ENCODE results near the gene CYTH1. TPM values are rescaled to one million over a fixed set of nuclear protein-coding genes. Genes with fewer than 3 reads are reported as not detected.
"Not testable (repeated sequence)": the region's sequence is repeated elsewhere in the genome, so short reads cannot be mapped to it uniquely, and the experiment has no call there.

The CYTH1 gene
- total and polyA plus RNA-seq, 3 experiments from 2014 or later = 115 to 279 (median 129) TPM

DNA sequence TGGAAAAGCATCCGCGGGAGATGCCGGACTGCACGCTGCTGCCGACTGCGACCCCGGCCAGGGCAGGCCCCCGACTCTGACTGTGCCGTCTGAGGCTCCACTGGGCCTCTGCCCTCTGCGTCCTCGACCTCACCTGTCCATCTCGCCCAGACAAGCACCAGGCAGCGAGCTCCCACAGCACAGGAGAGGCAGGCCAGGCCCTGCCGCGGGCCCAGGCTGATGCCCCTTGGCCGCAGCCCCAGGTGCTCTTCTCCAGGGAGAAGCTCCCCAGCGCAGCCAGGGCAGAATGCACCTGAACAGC, 106.8 kb downstream of the CYTH1 start:
- Mint-ChIP-seq H3K4me3 (peak overlapping the region in 1 of 7 donors; percentile 37), H3K9me3 (no peaks in the 10 kb centered on the region), H3K27me3 (no peaks in the 10 kb centered on the region), H3K4me1 (peaks cover 0 to 3% (median 3%) of the 10 kb centered on the region in 3 donors), H3K27ac (no peak overlapping the region), H3K36me3 (peaks cover 9 to 96% (median 20%) of the 10 kb centered on the region in 3 donors)
- Histone ChIP-seq H3K4me3 (ENCODE audit: low read length) (no peak overlapping the region), H3K27me3 (ENCODE audit: insufficient read depth, low read length, poor library complexity, severe bottlenecking) (no peaks in the 10 kb centered on the region), H3K4me1 (ENCODE audit: insufficient read depth, low read length) (no peaks in the 10 kb centered on the region), H3K27ac (ENCODE audit: low read depth, low read length) (no peak overlapping the region), H3K36me3 (ENCODE audit: insufficient read depth, low read length) (peaks cover 68% of the 10 kb centered on the region), H3K9me3 (ENCODE audit: low read length) (no peaks in the 10 kb centered on the region)
- no peak for DNase-seq
- ChIA-PET CTCF (interaction anchor here (1.9 kb wide), 1 partner anchor 9 kb away, joined by 4 read pairs; no protein-coding TSS in a partner anchor), POLR2A (no interaction called here)

DNA sequence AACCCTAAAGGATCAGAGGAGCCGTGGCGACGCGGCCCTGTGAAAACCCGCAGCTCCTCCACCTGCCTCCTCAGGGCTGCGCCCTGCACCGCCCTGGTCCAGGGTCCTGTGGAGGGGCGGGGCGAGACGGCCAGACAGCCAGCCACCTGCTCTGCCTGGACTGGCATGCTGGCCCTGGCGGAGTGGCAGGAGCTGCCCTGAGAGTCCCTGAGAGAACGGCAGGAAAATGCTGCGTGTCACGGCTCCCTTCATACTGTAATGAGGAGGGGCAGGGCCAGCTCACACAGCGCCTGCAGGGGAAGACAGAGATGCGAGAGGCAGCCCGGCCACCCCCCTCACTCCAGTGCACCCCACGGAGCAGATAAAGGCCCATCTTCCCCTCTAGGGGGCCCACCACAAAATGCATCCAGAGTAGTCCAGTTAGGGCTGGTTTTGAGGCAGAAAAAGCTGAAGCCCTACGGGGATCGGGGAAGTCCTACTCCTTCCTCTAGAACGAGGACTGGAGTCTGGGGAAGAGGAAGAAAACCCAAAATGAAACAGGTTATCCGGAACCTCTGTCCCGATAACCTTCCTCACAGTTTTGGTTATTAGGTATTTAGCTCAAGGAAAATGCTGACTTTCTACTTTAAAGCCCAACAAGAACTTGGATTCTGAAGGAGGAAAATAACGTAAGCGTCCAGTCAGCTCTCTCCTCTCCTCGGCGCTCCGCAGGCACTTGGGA, 107.3 kb downstream of the CYTH1 start:
- Histone ChIP-seq H3K9me3 (ENCODE audit: low read length) (no peaks in the 10 kb centered on the region), H3K4me3 (ENCODE audit: low read length) (no peak overlapping the region), H3K27me3 (ENCODE audit: insufficient read depth, low read length, poor library complexity, severe bottlenecking) (no peaks in the 10 kb centered on the region), H3K36me3 (ENCODE audit: insufficient read depth, low read length) (peaks cover 63% of the 10 kb centered on the region), H3K4me1 (ENCODE audit: insufficient read depth, low read length) (no peaks in the 10 kb centered on the region), H3K27ac (ENCODE audit: low read depth, low read length) (no peak overlapping the region)
- H3K4me1 Mint-ChIP-seq = peaks cover 0 to 5% (median 4%) of the 10 kb centered on the region in 3 donors
- H3K4me3 Mint-ChIP-seq = no peak overlapping the region
- H3K36me3 Mint-ChIP-seq = peaks cover 9 to 93% (median 18%) of the 10 kb centered on the region in 3 donors
- no peak for DNase-seq
- H3K9me3 Mint-ChIP-seq = no peaks in the 10 kb centered on the region
- no peaks in the 10 kb centered on the region for H3K27me3 Mint-ChIP-seq
- ChIA-PET POLR2A (no interaction called here), CTCF (interaction anchor here (1.9 kb wide), 1 partner anchor 8 kb away, joined by 4 read pairs; no protein-coding TSS in a partner anchor)
- H3K27ac Mint-ChIP-seq = no peak overlapping the region

DNA sequence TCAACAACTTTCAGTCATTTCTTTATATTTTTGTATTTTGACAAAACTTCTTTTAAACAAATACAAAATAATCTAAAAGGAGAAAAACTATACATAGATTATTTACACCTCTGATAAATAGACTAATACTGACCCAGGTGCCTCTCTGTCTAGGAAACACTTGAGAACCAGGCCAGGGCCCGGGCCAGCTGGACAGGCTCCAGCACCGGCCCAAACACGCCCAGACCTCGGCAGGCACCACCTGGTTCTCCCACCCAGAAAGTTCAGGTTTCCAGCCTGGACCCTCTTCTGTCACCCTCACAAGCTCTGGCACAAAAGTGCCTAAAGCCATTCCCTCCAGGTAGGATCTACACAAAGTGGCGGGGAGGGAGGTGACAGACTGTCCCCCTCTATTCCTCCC, 107.9 kb downstream of the CYTH1 start:
- Histone ChIP-seq H3K9me3 (ENCODE audit: low read length) (no peaks in the 10 kb centered on the region), H3K27ac (ENCODE audit: low read depth, low read length) (no peak overlapping the region), H3K27me3 (ENCODE audit: insufficient read depth, low read length, poor library complexity, severe bottlenecking) (no peaks in the 10 kb centered on the region), H3K36me3 (ENCODE audit: insufficient read depth, low read length) (peaks cover 57% of the 10 kb centered on the region), H3K4me1 (ENCODE audit: insufficient read depth, low read length) (no peaks in the 10 kb centered on the region), H3K4me3 (ENCODE audit: low read length) (no peak overlapping the region)
- H3K4me1 Mint-ChIP-seq = peaks cover 2 to 7% (median 6%) of the 10 kb centered on the region in 3 donors
- POLR2A ChIA-PET = no interaction called here
- H3K9me3 Mint-ChIP-seq = no peaks in the 10 kb centered on the region
- peaks cover 9 to 93% (median 16%) of the 10 kb centered on the region in 3 donors for H3K36me3 Mint-ChIP-seq
- no peak overlapping the region for H3K27ac Mint-ChIP-seq
- no peak overlapping the region for H3K4me3 Mint-ChIP-seq
- DNase-seq = no peak
- CTCF ChIA-PET = interaction anchor here (1.9 kb wide), 1 partner anchor 8 kb away, joined by 4 read pairs; no protein-coding TSS in a partner anchor
- no peaks in the 10 kb centered on the region for H3K27me3 Mint-ChIP-seq

DNA sequence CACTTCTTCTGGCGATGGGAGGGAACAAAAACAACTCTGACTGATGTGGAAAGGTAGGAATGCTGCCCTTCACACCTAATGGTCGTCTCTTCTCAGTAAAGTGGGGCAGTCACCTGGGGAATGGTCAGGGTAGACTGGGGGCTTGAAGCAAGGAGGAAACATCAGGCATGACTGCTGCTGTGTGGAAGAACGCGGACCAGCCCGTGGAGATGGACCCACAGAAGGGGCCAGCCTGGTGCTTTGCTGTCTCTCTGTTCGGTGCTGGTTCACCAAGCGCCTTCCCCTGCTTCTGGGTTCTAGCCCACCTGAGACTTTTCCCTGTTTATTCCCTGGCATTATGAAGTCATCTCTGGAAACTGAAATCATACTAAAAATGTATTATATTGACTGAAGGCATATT, 108.7 kb downstream of the CYTH1 start:
- Mint-ChIP-seq H3K4me3 (no peak overlapping the region), H3K4me1 (peaks cover 6 to 9% (median 8%) of the 10 kb centered on the region in 3 donors), H3K27me3 (no peaks in the 10 kb centered on the region), H3K27ac (peak overlapping the region in 2 of 8 donors; percentile 5 to 22), H3K9me3 (no peaks in the 10 kb centered on the region), H3K36me3 (peaks cover 9 to 91% (median 14%) of the 10 kb centered on the region in 3 donors)
- CTCF ChIA-PET = no interaction called here
- no peak overlapping the region for H3K4me3 ChIP-seq (ENCODE audit: low read length)
- no peak for DNase-seq
- H3K27me3 ChIP-seq (ENCODE audit: insufficient read depth, low read length, poor library complexity, severe bottlenecking) = no peaks in the 10 kb centered on the region
- no peaks in the 10 kb centered on the region for H3K4me1 ChIP-seq (ENCODE audit: insufficient read depth, low read length)
- H3K9me3 ChIP-seq (ENCODE audit: low read length) = no peaks in the 10 kb centered on the region
- no peak overlapping the region for H3K27ac ChIP-seq (ENCODE audit: low read depth, low read length)
- H3K36me3 ChIP-seq (ENCODE audit: insufficient read depth, low read length) = peaks cover 50% of the 10 kb centered on the region
- POLR2A ChIA-PET = no interaction called here

DNA sequence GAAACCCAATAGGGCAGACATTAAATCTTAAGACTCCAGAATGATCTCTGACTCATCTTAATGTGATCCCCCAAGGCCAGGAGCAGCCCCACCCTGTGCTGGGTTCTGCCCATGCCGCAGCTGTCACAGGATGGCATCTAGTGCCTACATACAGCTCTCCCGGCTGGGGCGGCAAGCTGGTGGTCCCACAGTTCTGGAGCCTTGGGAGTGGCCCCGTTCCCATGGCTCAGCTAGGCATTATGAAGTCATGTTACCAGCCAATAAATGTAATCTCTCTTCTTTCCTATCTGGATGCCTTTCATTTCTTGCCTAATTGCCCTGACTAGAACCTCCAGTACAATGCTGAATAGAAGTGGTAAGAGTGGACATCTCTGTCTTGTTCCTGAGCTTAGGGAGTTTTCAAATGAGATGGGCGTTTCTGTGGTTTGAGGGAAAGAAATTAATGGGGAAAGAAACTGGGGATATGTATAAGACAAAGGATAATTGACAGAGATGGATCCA, 109.2 kb downstream of the CYTH1 start:
- no peak overlapping the region for H3K4me3 Mint-ChIP-seq
- CTCF ChIA-PET = no interaction called here
- Histone ChIP-seq H3K27me3 (ENCODE audit: insufficient read depth, low read length, poor library complexity, severe bottlenecking) (no peaks in the 10 kb centered on the region), H3K4me1 (ENCODE audit: insufficient read depth, low read length) (no peaks in the 10 kb centered on the region), H3K27ac (ENCODE audit: low read depth, low read length) (no peak overlapping the region), H3K4me3 (ENCODE audit: low read length) (no peak overlapping the region), H3K36me3 (ENCODE audit: insufficient read depth, low read length) (peaks cover 46% of the 10 kb centered on the region), H3K9me3 (ENCODE audit: low read length) (no peaks in the 10 kb centered on the region)
- no peaks in the 10 kb centered on the region for H3K27me3 Mint-ChIP-seq
- H3K9me3 Mint-ChIP-seq = no peaks in the 10 kb centered on the region
- DNase-seq = no peak
- peaks cover 9 to 11% (median 10%) of the 10 kb centered on the region in 3 donors for H3K4me1 Mint-ChIP-seq
- H3K36me3 Mint-ChIP-seq = peaks cover 9 to 91% (median 14%) of the 10 kb centered on the region in 3 donors
- POLR2A ChIA-PET = no interaction called here
- peak overlapping the region in 2 of 8 donors; percentile 13 to 22 for H3K27ac Mint-ChIP-seq

DNA sequence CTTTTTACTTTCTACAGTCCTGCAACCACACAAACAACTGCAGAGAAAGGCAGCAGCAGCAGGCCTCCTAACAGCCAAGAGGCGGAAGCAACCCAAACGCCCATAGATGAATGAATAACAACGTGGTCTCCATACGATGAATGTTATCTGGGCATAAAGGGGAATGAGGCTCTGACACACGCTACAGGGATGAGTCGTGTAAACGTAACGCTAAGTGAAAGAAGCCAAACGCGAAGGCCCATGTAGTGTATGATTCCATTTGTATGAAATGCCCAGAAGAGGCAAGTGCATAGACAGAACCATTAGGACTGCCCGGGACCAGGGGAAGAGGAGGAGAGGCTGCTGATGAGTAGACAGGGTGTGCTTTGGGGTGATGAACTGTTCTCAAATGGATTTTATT, 110.1 kb downstream of the CYTH1 start:
- Mint-ChIP-seq H3K36me3 (peaks cover 13 to 89% (median 16%) of the 10 kb centered on the region in 3 donors), H3K27me3 (no peaks in the 10 kb centered on the region), H3K4me1 (peaks cover 14 to 18% (median 17%) of the 10 kb centered on the region in 3 donors), H3K4me3 (no peak overlapping the region), H3K27ac (peak overlapping the region in 1 of 8 donors; percentile 87), H3K9me3 (no peaks in the 10 kb centered on the region)
- peaks cover 39% of the 10 kb centered on the region for H3K36me3 ChIP-seq (ENCODE audit: insufficient read depth, low read length)
- no peaks in the 10 kb centered on the region for H3K9me3 ChIP-seq (ENCODE audit: low read length)
- H3K27ac ChIP-seq (ENCODE audit: low read depth, low read length) = no peak overlapping the region
- no peak for DNase-seq
- no peaks in the 10 kb centered on the region for H3K27me3 ChIP-seq (ENCODE audit: insufficient read depth, low read length, poor library complexity, severe bottlenecking)
- H3K4me3 ChIP-seq (ENCODE audit: low read length) = no peak overlapping the region
- H3K4me1 ChIP-seq (ENCODE audit: insufficient read depth, low read length) = peaks cover 1% of the 10 kb centered on the region
- ChIA-PET POLR2A (no interaction called here), CTCF (no interaction called here)

DNA sequence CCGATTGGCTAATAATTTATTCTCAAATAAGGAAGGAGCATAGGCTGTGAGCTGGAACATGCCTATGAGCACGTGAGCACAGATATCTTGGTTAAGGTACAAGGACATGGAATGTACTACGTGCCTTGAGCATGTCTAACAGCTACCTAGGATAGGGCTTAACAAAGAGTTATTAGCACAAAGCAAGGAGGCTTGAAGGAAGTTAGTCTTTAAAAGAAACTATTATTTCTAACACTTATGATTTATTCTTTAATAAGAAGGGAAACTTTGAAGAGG, 110.4 kb downstream of the CYTH1 start:
- DNase-seq = not testable (repeated sequence)
- peaks cover 35% of the 10 kb centered on the region for H3K36me3 ChIP-seq (ENCODE audit: insufficient read depth, low read length)
- peak overlapping the region in 2 of 8 donors; percentile 18 to 87 for H3K27ac Mint-ChIP-seq

DNA sequence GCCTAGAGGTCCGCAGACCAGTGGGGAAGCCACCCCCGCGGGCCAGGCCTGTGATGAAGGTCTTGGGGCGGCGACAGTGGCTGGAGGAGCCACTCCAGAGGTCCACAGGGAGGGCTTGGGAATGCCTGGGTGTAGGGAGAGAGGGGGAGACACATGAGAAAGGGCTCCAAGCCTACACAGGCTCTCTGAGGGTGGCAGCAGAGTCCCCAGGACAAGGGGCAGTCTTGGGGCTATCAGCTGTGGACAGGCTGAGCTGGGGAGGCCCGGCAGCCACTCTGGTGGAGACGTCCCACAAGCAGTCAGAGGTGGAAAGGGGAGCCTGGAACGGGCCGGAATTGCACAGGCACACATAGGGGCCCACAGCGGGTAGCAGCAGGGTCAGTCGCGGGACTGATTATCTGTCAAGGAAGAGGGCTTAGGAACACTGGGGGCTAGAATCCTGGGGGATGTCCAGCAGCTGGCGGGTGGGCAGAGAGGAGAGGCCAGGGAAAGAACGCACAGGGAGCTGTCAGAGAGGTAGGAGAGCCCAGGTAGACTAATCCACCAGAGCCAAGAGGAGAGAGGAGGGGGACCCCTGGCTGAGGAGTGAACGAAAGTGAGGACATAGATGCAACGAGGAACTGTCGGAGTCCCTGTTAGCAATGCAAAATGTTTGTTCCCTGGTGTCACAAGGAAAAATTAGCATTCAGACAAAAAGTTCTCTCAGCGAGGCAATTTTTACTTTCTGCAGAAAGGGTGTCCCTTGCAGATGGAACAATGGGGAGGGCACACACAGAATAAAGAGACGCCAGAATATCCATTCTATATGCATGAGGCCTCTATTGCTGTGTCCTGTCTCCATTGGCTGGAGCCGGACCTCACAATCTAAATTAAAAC, 111.0 kb downstream of the CYTH1 start:
- POLR2A ChIA-PET = no interaction called here
- Mint-ChIP-seq H3K9me3 (no peaks in the 10 kb centered on the region), H3K4me1 (peaks cover 23 to 27% (median 27%) of the 10 kb centered on the region in 3 donors), H3K27ac (peak overlapping the region in 2 of 8 donors; percentile 18 to 87), H3K27me3 (no peaks in the 10 kb centered on the region), H3K4me3 (peak overlapping the region in 1 of 7 donors; percentile 16), H3K36me3 (peaks cover 13 to 85% (median 15%) of the 10 kb centered on the region in 3 donors)
- Histone ChIP-seq H3K27me3 (ENCODE audit: insufficient read depth, low read length, poor library complexity, severe bottlenecking) (no peaks in the 10 kb centered on the region), H3K36me3 (ENCODE audit: insufficient read depth, low read length) (peaks cover 30% of the 10 kb centered on the region), H3K4me1 (ENCODE audit: insufficient read depth, low read length) (peaks cover 10% of the 10 kb centered on the region), H3K27ac (ENCODE audit: low read depth, low read length) (no peak overlapping the region), H3K4me3 (ENCODE audit: low read length) (no peak overlapping the region), H3K9me3 (ENCODE audit: low read length) (no peaks in the 10 kb centered on the region)
- no peak for DNase-seq
- CTCF ChIA-PET = no interaction called here

More for the DNA sequence above, 110.4 kb downstream of the CYTH1 start:
- CTCF ChIA-PET; H3K4me3 Mint-ChIP-seq; H3K27ac ChIP-seq (ENCODE audit: low read depth, low read length); H3K4me1 ChIP-seq (ENCODE audit: insufficient read depth, low read length); H3K4me3 ChIP-seq (ENCODE audit: low read length); H3K9me3 Mint-ChIP-seq; POLR2A ChIA-PET; H3K27me3 ChIP-seq (ENCODE audit: insufficient read depth, low read length, poor library complexity, severe bottlenecking); H3K9me3 ChIP-seq (ENCODE audit: low read length); H3K27me3 Mint-ChIP-seq: not testable (repeated sequence)
- Mint-ChIP-seq H3K36me3 (peaks cover 13 to 89% (median 16%) of the 10 kb centered on the region in 3 donors), H3K4me1 (peaks cover 17 to 21% (median 21%) of the 10 kb centered on the region in 3 donors)
